Fibroblast of lung (primary cell): Measurements from ENCODE around the gene CAPZB.

Experiments
- EZH2 ChIP-seq: IDR thresholded peaks from 2 replicates; pipeline ENCODE4 v1.5.1; 2012; ENCODE audit warnings: low read length, control low read depth, mild to moderate bottlenecking; ENCODE audit errors: missing control alignments
- TF ChIP-seq, protein P1 (sequence below), 2 donors: IDR thresholded peaks in 1 of 2; conservative IDR thresholded peaks in 1 of 2; 1 replicate in 1 of 2; 2 replicates in 1 of 2; pipeline ENCODE4 v1.5.1; 2011 to 2012; ENCODE audit warnings: low read length in 2 of 2, control low read depth in 1 of 2, inconsistent platforms in 1 of 2, low read depth in 1 of 2, mild to moderate bottlenecking in 1 of 2

DNA sequence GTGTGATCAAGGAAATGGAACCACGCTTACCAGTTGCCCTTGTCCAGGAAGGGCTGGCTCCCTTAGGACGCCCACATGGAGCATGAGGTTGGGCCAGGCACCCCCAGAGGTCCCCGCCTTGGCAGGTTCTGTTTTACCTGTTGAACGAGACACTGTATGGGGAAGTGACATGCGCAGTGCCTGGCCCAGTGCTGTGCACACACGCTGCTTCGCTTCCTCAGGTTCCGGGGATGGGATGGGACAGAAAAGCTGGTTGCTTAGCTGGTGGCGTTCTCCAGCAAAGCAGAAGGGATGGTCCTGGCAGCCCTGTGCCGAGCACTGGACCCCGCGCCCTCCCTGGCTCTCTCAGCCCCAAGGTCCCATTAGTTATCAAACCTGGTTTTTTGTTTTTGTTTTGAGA, 152.5 kb downstream of the CAPZB start:
- no peak for TF ChIP-seq EZH2
- TF ChIP-seq, protein P1, sequence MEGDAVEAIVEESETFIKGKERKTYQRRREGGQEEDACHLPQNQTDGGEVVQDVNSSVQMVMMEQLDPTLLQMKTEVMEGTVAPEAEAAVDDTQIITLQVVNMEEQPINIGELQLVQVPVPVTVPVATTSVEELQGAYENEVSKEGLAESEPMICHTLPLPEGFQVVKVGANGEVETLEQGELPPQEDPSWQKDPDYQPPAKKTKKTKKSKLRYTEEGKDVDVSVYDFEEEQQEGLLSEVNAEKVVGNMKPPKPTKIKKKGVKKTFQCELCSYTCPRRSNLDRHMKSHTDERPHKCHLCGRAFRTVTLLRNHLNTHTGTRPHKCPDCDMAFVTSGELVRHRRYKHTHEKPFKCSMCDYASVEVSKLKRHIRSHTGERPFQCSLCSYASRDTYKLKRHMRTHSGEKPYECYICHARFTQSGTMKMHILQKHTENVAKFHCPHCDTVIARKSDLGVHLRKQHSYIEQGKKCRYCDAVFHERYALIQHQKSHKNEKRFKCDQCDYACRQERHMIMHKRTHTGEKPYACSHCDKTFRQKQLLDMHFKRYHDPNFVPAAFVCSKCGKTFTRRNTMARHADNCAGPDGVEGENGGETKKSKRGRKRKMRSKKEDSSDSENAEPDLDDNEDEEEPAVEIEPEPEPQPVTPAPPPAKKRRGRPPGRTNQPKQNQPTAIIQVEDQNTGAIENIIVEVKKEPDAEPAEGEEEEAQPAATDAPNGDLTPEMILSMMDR (conservative IDR thresholded peaks at IDR 0.05 in 1 of 2, IDR thresholded peaks at IDR 0.05 in 1 of 2; ENCODE audit: low read depth in 1 of 2, low read length in 2 of 2): no peak
